ENCODE results near the gene ASIC1. TPM values are rescaled to one million over a fixed set of nuclear protein-coding genes. Genes with fewer than 3 reads are reported as not detected.

The ASIC1 gene
- total RNA-seq, 6 experiments from 2014 or later: 1.3 to 2.4 (median 1.6) TPM

DNA sequence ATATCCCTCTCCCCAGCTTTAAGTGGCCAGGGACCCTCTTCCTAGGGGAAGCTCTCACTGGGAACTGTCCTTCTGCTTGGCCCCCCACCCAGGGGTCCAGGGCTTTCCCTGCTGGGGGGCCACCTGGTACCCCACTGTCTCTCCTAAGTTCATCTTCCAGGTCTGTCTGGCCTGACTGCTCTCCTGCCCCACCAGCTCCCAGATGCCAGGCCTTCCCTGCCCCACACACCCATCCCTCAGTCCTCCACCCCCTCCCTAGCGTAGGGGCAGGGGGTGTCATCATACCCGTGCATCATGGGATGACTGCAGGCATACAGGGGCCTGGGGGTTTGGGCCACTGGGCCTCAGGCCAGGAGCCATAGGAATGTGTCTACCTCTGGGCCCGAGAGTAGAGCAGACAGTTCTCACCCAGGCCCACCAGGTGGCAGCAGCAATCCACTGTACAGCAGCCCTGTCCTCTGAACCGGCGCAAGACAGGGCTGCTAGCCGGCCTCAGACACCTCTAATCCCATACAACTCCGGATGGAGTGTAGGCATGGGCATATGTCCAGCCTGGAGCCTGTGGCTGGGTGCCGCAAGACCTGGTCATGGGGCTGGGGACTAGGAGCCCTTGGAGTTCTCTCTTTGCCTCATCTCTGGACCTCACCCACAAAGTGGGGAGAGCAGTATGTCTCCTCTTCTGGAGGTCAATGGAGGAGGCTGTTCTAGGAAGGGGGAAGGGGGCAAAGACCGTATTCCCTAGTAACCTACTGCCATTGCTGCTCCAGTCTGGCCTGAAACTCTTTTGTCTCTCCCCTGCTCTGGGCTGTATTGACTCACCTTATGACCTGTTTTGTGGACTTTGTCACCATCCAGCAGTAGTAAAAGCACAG, 17.8 kb downstream of the ASIC1 start:
- H3K9me3 Mint-ChIP-seq: no peaks in the 10 kb centered on the region
- H3K36me3 Mint-ChIP-seq (ENCODE audit: low read depth): no peaks in the 10 kb centered on the region
- H3K4me3 Mint-ChIP-seq: no peak overlapping the region
- peaks cover 14% of the 10 kb centered on the region for H3K27me3 Mint-ChIP-seq (ENCODE audit: insufficient read depth)
- peak; percentile 81 for DNase-seq
- TF ChIP-seq, protein P1, sequence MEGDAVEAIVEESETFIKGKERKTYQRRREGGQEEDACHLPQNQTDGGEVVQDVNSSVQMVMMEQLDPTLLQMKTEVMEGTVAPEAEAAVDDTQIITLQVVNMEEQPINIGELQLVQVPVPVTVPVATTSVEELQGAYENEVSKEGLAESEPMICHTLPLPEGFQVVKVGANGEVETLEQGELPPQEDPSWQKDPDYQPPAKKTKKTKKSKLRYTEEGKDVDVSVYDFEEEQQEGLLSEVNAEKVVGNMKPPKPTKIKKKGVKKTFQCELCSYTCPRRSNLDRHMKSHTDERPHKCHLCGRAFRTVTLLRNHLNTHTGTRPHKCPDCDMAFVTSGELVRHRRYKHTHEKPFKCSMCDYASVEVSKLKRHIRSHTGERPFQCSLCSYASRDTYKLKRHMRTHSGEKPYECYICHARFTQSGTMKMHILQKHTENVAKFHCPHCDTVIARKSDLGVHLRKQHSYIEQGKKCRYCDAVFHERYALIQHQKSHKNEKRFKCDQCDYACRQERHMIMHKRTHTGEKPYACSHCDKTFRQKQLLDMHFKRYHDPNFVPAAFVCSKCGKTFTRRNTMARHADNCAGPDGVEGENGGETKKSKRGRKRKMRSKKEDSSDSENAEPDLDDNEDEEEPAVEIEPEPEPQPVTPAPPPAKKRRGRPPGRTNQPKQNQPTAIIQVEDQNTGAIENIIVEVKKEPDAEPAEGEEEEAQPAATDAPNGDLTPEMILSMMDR (IDR thresholded peaks at IDR 0.05): peak; percentile 97
- peaks cover 19% of the 10 kb centered on the region for H3K4me1 Mint-ChIP-seq (ENCODE audit: low read depth)
- no peak overlapping the region for H3K27ac Mint-ChIP-seq

GRCh38 chr12:50075808-50076170, 18.4 kb downstream of the ASIC1 start:
- Mint-ChIP-seq H3K4me3 (no peak overlapping the region), H3K36me3 (ENCODE audit: low read depth) (no peaks in the 10 kb centered on the region), H3K4me1 (ENCODE audit: low read depth) (peaks cover 13% of the 10 kb centered on the region), H3K27ac (no peak overlapping the region), H3K9me3 (no peaks in the 10 kb centered on the region), H3K27me3 (ENCODE audit: insufficient read depth) (peaks cover 14% of the 10 kb centered on the region)
- TF ChIP-seq, protein P1 (IDR thresholded peaks at IDR 0.05): no peak
- no peak for DNase-seq

GRCh38 chr12:50077099-50077498, 19.7 kb downstream of the ASIC1 start:
- Mint-ChIP-seq H3K27ac (no peak overlapping the region), H3K9me3 (no peaks in the 10 kb centered on the region), H3K4me1 (ENCODE audit: low read depth) (peaks cover 10% of the 10 kb centered on the region; the same call in 1 of the 2 replicates), H3K4me3 (no peak overlapping the region), H3K27me3 (ENCODE audit: insufficient read depth) (peaks cover 14% of the 10 kb centered on the region), H3K36me3 (ENCODE audit: low read depth) (no peaks in the 10 kb centered on the region)
- TF ChIP-seq, protein P1 (IDR thresholded peaks at IDR 0.05): no peak
- DNase-seq: no peak

DNA sequence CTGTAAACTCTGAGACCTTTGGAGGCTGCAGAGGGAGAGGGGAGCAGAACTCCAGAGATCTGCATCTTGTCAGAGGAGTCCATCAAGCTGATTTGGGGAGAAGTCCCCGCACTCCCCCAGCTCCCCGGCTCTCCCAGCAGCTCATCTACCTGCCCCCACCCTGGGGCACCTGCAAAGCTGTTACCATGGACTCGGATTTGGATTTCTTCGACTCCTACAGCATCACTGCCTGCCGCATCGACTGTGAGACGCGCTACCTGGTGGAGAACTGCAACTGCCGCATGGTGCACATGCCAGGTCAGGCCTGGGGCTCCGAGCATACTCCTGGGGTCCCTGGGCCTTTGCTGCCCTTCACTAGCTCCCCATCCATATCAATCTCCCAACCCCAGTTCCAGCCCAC, 20.9 kb downstream of the ASIC1 start:
- peaks cover 11% of the 10 kb centered on the region for H3K4me1 Mint-ChIP-seq (ENCODE audit: low read depth)
- H3K27me3 Mint-ChIP-seq (ENCODE audit: insufficient read depth): peaks cover 14% of the 10 kb centered on the region

GRCh38 chr12:50079771-50080170, 22.4 kb downstream of the ASIC1 start:
- Mint-ChIP-seq H3K27me3 (ENCODE audit: insufficient read depth) (peaks cover 12% of the 10 kb centered on the region), H3K4me1 (ENCODE audit: low read depth) (peaks cover 17% of the 10 kb centered on the region), H3K36me3 (ENCODE audit: low read depth) (no peaks in the 10 kb centered on the region), H3K27ac (no peak overlapping the region), H3K9me3 (no peaks in the 10 kb centered on the region), H3K4me3 (no peak overlapping the region)
- no peak for DNase-seq
- TF ChIP-seq, protein P1 (IDR thresholded peaks at IDR 0.05): no peak

More for the DNA sequence above, 20.9 kb downstream of the ASIC1 start:
- no peak overlapping the region for H3K27ac Mint-ChIP-seq
- TF ChIP-seq, protein P1 (IDR thresholded peaks at IDR 0.05): no peak
- H3K4me3 Mint-ChIP-seq: no peak overlapping the region
- no peaks in the 10 kb centered on the region for H3K36me3 Mint-ChIP-seq (ENCODE audit: low read depth)
- no peaks in the 10 kb centered on the region for H3K9me3 Mint-ChIP-seq
- DNase-seq: no peak

All from HFFc6 (cell line).